GM18858 (cell line): Measurements from ENCODE around the gene SCGB2A2.

ENCODE experiments used
- ATAC-seq: cut with Tn5 transposase; IDR thresholded peaks from one replicate; pipeline ENCODE4 v1.9.1; 2021; ENCODE audit not compliant: unreplicated experiment

SCGB2A2 gene

DNA sequence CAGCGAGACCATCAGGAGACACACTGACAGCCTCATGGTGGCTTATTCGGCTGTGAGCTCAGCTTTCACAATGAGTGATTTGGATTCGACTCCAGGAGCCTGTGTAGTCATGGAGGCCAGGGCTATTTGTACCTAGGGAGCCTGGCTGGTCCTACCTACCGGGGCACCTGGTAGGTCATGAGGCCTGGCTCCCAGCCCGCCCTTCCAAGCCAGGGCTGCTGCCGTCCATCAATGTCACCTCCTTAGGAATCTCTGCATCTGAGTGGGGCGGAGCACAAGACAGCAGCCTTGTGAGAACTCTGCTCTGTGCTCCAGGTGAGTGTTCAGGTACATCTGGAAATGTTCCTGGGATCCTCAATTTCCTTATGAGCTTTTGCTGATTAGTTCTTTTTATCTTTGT lies 29.0 kb downstream of the SCGB2A2 start, which contains the start of gene SCGB1D4:
SCGB1D4 (minus strand) TSS at position 101 of the 400 bp plus-strand sequence; CDS start at position 36, 65 bp downstream.
- no peak for ATAC-seq

GRCh38 chr11:62306227-62306626 lies 36.3 kb downstream of the SCGB2A2 start:
- ATAC-seq = no peak

GRCh38 chr11:62307950-62308349 lies 38.0 kb downstream of the SCGB2A2 start:
- ATAC-seq = no peak

DNA sequence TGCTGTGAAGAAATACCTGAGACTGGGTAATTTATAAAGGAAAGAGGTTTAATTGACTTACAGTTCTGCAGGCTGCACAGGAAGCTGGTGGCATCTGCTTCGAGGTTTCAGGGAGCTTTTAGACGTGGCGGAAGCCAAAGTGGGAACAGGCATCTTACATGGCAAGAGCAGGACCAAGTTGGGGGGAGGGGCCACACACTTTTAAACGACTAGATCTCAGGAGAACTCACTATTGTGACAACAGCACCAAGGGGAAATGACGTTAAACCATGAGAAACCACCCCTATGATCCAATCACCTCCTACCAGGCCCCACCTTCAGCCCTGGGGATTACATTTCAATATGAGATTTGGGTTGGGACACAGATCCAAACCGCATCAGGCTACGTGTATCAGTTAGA lies 40.0 kb downstream of the SCGB2A2 start:
- no peak for ATAC-seq

DNA sequence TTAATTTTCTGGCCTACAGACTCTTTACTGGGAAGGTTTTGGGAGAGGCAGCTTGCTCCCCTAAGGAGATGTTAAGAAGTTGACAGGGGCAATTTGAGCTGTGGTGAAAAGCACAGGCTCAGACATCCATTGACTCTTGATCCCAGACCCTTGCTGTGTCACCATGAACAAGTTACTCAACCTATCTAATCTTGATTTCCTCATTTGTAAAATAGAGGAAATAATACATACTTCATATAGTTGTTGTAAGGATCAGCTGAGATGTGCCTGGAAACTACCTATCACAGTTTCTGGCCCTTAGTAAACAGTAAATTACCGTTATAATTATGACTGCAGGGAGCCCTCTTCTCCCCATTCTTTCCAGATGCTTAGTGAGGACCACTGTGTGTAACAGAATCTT lies 45.5 kb downstream of the SCGB2A2 start:
- no peak for ATAC-seq

GRCh38 chr11:62322524-62322923 lies 52.6 kb downstream of the SCGB2A2 start:
- ATAC-seq = no peak
